Stimulated activated CD4-positive, alpha-beta T cell treated with anti-CD3 and anti-CD28 coated beads, Interleukin-15, amount 100 ng/mL, for 24 hours (primary cell): ENCODE measurements around the gene NBEAL2.
"Not testable (repeated sequence)": the region's sequence is repeated elsewhere in the genome, so short reads cannot be mapped to it uniquely, and the experiment has no call there.

ENCODE experiments used
- DNase-seq: peaks from one replicate; pipeline ENCODE4 v3.0.0-alpha.2; 2020

The NBEAL2 gene

DNA sequence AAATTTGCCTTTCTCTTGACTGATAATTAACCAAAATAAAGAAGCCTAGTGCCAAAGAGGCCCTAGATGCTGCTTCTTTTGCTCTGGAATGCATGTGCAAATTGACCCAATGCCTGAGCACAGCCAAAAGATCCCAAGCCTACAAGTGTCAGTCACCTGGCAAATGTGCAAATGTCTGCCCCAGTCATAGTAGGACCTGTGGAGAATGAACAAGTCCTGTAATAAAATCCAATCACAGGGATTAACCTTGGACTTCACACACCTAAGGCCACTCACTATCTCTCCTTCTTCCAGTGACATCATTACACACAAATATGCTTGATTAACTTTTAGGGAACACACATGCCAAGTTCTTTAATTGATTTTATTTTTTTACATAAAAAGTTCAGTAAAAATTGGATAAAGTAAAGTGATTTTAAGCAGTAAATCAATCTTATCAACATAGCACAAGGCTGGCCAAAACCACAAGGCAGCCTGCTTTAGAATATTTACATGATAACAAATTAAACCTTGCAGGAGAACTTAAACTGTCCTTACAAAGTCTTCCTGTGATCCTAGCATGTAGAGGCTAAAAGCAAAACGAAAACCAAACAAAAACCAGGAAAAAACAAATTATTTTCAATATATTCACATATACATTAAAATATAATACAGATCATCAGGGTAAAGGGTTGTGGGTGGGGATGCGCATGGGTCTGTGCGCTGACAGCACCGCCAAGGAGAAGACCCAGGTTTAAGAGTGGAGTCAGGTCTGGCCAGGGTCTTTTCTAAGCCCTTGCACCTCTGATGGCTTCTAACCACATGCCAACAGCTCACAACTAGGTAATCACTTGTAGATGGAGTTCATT lies 36.8 kb downstream of the NBEAL2 start:
- no peak for DNase-seq

DNA sequence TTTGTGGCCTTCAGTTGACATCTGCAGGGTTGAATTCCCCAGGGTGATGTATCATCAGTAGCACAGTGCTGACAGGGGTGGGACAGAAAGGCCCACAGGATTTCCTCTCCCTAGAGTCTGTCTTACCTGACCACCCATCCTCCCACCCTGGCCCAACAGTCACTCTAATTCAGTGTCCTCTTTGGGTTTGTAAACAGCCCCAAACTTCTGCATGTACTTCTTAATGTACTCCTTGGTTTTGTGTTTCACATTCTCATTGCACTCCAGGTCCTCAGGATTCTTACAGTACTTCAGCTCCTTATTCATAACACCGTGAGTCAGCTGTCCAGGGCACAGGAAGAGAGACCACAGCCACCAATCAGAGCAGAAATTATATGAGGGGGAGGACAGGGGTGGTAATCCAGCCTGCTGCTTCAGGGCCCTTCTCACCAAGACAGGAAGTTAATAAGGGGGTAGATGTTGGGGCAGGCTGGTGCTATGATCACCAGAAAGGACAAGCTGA lies 37.5 kb downstream of the NBEAL2 start:
- DNase-seq: peak; percentile 42

DNA sequence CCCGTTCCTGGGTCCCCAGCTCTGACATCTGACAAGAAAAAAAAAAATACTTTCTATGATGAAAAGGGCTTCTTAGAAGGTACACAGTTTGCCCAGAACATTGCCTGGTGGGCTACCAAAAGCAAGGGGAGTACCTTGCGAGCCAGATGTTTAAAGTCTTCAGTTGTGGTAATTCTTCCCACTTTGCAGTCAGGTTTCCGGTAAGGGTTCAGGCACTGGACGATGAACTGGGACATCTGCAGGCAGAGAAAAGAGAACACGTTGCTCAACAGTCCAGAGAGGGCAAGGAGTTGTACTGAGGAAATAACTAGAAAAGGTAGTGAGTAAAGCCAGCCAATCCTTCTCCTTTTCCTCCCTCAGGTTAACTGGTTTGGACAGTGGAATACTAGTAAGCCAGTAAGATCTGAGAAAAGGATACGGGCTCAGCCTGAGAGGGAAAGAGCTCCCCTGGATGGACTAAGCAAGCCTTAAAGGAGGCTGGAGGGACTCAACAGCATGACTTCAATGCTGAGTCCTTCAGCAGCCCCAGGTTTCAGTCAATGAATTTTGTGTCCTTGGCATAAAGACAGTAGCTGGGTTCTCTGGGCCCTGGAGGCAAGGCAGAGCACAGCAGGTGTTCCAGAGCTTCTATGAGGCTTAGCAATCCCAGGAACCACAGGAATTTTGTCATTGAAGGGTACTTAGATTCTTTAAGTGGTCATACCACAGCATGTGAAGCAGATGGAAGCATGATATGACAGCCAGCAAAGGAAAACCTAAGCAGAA lies 38.2 kb downstream of the NBEAL2 start:
- DNase-seq: no peak

DNA sequence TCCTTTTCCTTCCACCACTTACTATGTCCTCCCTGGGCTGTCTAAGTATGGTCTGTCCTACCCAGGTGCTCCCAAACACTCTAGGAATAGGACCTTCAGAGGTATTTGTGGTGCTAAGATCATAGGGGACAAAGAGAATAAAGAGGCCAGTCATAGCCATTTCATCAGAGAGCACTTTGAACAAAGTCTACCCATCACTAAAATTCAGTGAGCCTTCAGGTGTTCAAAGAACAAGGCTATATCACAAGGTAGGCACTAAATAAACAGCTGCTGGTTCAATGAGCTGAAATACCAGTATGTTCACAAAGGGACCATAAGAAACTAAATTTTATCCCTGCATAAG lies 38.8 kb downstream of the NBEAL2 start:
- DNase-seq: no peak

DNA sequence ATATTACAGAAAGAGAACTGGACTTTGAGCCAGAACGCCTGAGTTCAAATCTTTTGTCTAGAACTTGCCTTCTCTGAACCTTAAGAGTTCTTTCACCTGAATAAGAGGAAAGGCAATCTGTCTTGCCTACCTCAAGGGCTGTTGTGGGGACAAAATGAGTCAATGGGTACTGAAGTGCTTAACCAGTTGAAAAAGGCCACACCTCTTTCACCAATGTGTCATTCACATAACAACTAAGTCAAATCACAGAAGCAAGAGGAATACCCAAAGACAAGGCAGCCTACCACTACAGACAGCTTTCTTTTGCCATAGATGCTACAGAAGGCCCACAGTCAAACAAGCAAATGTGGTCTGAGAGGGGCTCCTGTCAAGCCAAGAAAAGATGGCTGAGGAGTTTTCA lies 39.7 kb downstream of the NBEAL2 start:
- DNase-seq: peak; percentile 58

DNA sequence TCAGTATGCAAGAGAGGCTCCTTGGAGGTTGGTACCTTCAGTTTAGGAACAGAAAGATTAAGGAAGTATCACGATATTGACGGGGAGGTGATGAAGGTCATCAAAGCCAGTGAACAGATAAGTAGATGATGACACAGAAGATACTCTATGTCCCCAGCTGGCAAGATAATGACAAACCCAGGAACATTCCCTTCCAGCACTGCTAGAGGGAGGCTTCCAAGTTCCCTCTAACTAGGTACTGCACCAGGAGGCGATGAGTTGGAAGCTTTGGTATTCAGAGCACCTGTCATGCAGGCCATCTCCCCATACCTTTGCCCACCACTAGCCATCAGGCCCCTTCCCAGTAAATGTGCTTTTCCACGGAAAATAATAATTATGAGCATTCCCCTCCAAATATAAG lies 40.8 kb downstream of the NBEAL2 start:
- DNase-seq: no peak

DNA sequence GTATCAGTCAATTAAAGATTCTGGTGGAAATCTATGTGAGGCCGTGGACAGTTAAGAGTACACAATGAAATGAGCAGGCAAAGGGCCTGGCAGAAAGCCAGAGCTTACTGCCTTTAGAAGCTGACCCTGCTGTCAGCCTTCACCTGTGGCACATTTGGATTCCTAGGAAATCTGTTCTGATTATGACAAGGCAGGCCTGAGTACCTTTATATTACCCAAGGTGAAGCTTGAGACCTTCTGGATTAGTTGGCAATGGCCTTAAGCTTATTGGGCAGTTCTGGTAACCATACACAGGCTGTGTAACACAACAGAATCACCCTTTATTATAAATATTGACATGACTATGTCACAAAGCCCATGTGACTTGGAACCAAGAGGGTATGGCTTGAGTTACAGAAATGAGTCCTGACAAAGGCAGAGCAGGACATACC lies 43.2 kb downstream of the NBEAL2 start:
- no peak for DNase-seq

DNA sequence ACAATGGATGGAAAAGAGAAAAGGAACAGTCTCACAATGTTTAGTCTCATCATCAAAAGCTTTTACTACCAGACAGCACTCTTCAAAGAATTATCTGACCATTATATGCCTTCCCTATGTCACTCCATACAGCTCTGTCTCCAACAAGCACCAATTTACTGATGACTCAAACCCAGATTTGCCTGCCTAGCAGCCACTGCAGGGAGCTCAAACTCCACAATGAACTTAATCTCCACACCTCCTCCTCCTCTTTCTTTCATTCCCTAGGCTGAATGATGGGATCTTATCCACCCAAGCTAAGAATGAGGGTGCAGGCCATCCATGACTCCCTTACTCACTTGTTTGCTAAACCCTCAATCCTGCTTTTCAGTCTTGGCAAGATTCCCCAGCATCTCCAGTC lies 45.5 kb downstream of the NBEAL2 start:
- no peak for DNase-seq

DNA sequence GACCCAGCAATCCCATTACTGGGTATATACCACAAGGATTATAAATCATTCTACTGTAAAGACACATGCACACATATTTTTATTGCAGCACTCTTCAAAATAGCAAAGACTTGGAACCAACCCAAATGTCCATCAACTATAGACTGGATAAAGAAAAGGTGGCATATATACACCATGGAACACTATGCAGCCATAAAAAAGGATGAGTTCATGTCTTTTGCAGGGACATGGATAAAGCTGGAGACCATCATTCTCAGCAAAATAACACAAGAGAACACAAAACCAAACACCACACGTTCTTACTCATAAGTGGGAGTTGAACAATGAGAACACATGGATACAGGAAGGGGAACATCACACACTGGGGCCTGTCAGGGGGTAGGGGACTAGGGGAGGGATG lies 47.0 kb downstream of the NBEAL2 start:
- not testable (repeated sequence) for DNase-seq

DNA sequence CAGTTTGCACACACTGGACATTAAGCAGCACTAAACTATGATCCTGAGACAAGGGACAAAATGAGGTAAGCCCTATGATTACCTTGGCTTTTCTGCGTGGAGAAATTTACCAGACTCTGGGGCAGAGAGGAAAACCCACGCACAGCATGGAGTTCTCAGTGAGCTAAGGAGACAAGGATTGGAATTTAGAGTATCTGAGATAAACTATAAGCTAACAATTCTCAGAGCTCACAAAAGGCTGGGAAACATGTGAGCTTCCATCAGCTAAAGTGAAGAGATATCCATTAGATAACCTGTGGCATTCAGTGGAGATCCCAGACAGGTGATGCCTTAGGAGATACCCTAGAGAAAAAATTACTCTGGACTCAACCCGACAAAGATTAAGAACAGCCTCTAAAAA lies 48.7 kb downstream of the NBEAL2 start:
- no peak for DNase-seq

DNA sequence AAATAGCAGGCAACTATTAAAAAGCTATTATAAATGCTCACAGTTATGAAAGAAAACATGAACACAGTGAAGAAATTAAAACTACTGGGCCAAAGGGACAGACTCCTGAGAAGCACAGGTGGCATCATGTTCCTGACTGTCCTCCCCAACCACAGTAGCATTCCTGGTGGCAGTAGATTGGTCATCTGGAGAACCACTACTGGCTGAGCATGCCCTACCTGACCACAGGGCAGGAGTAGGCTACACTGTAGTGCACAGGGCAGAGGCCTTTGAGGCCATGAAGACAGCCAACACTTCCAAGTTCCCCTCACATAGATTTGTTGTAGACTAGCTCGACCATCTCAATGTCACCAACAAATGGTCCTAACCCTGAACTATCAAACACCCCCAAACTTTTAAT lies 49.2 kb downstream of the NBEAL2 start:
- no peak for DNase-seq

DNA sequence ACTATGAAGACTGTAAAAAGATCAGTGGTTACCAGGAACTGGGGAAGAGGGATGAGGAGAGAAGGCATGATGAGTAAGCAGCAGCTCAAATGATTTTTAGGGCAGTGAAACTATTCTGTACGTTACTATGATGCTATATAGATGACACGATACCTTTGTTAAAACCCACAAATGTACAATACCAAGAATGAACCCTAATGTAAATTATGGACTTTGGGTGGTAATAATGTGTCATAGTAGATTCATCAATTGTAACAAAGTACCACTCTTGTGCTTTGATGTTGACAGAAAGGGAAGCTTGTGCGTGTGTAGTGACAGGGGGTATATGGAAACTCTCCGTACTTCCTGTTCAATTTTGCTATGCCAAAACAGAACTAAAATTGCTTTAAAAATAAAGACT lies 51.6 kb downstream of the NBEAL2 start:
- DNase-seq: not testable (repeated sequence)

DNA sequence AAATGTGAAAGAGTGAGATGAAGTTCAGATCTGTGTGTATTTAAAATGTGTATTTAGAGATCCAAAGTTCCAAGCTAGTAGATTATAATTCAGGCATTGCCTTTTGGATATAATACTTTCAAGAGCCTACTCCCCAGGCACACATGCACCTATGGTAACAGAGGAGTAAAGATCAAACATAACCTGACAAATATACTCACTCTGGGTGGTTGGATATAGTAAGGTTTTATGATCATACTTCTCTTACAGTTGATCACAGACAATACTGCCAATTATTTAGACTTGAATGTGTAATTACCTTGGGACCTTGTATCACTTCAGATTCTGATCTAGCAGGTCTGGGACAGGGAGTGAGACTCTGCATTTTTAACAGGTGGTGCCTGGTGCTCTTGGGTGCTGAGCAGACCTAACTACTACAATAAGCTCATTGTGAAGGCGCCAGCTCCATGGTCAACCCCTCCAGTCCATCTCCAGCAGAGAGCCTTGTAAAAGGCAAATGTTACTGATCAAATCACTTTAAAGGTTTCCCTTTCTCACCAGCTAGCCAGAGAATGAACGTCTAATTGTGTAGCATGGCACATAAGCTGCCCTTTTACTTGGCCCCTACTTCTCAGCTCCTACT lies 55.5 kb downstream of the NBEAL2 start:
- DNase-seq: no peak

DNA sequence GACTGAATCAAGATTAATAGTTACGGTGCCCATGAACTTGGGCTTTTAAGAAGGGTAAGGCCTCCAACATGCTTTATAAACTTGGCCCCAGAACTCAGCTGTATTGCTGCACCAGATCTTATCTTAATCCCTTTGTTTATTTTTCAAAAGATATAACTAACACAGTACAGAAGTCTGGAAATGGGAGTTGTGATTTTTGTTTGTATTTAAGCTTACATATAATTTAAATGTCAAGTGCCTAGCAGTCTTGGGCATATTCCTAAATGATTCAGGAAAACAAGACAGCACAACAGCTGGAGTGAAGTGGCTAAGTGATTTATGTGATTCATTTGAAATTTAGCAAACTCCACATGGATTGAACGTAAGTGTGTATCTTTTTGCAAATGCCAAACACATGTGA lies 56.2 kb downstream of the NBEAL2 start:
- no peak for DNase-seq

DNA sequence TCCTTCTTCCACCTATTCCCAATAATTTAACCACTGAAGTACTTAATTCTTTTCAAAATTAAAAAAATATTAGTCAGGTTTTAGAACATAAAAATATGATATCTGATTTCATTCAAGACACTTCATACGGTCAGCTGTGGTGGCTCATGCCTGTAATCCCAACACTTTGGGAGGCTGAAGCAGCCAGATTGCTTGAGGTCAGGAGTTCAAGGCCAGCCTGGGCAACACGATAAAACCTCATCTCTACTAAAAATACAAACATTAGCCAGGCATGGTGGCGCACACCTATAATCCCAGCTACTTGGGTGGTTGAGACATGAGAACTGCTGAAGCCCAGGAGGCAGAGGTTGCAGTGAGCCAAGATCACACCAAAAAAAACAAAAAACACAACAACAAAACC lies 56.7 kb downstream of the NBEAL2 start:
- DNase-seq: no peak

DNA sequence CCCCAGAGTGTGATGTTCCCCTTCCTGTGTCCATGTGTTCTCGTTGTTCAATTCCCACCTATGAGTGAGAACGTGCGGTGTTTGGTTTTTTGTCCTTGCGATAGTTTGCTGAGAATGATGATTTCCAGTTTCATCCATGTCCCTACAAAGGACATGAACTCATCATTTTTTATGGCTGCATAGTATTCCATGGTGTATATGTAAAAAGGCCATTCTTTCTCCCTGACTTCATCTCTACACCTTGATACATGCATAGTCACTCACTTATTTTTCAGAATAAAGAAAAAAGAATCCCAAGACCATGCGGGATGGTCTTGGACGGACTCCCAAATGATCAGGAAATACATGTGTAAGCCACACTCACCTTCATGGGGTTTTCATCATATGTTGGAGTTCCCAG lies 57.8 kb downstream of the NBEAL2 start:
- not testable (repeated sequence) for DNase-seq

DNA sequence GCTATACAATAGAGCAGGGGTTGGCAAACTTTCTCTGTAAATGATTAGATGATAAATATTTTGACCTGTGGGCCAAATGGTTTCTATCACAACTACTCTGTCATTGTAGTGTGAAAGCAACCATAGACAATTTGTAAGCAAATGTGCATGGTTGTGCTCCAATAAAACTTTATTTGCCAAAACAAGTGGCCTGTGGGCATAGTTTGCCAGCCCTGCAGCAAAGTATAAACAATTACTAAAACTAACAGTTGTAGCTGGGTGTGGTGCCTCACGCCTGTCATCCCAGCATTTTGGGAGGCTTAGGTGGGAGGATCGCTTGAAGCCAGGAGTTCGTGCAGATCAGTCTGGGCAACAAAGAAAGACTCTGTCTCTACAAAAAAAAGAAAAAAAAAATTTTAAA lies 61.6 kb downstream of the NBEAL2 start:
- no peak for DNase-seq

DNA sequence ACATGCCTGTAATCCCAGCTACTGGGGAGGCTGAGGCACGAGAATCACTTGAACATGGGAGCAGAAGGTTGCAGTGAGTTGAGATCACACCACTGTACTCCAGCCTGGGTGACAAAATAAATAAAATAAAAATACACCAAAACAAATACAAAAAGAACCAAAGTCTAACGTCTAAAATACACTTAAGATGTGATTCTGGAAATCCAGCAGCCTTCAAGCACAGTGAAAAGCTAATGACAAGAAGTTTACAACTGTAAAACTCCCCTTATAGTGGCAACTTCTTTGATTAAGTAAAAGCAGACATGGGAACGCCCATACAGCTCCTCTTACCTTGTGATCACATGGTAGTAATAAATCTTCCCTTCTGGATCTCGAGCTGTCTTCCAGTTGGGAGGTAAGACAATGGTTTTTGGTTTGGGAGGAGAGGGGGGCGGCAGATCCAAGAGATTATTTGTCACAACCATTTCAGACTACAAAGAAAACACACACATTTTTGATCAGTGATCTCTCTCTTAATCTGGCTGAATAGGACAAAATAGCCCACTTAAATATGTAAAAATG lies 62.8 kb downstream of the NBEAL2 start:
- no peak for DNase-seq

DNA sequence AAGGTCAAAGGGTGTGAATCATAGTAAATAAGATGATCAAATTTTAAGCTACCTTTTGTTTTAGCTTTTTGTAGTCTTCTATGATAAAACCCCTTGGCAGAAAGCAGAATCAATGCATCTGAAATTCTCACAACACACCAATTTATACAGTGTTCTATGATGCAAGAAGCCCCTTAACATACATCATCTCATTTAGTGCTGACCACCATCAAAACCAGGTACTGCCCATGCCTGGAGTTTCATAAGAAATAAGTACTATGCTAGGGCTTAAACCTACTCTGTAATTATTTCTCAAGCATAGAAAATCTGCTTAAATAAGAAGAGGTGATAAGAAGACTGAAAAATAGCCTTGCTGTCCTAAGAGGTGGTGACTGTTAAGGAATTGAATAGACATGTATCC lies 67.6 kb downstream of the NBEAL2 start:
- no peak for DNase-seq

DNA sequence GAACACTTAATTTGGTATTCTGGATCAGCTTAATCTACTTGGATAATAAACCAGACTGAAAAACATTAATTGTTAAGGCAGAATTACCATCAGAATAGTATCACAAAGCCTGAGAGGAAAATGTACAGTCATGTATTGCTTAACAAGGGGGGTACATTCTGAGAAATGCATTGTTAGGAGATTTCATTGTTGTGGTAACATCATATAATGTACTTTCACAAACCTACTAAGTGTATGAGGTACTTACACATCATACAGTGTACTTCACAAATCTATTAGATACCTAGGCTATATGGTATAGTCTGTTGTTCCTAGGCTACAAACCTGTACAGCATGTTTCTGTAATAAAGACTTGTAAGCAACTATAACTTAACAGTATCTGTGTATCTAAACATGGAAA lies 68.2 kb downstream of the NBEAL2 start:
- DNase-seq: no peak

DNA sequence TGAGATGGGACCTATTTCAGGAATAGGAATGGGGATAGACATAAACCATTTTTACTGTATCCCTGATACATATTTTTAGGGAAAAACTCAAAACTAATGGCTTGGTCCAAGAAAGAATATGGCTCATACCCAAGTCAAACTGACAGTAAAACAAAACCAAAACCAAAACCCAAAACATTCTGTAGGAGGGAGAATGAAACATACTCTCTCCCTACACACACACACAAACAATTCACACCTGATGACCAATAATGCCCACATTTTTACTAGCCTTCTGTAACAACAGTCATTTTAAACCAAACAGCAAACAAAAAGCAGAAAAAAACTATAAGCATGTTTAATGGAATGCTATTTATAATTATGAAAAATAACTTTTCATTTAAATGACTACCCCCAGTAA lies 74.9 kb downstream of the NBEAL2 start:
- DNase-seq: no peak

DNA sequence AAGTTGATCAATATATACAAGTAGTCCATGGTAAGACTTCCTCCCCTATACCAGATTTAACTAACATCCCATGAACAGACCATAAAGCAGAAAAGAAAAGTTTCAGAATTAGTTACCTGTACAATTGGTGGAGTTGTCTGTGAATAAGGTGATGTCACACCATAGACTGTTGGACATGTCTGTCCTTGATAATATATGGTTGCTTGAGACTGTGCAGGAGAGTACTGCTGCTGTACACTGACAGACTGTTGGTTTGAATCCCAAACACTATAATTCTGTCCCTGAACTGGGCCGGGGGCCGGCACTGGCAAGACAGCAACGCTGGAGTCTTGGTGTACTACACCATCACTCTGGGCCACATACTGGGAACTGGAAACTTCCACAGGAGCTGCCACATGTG lies 77.2 kb downstream of the NBEAL2 start:
- no peak for DNase-seq

DNA sequence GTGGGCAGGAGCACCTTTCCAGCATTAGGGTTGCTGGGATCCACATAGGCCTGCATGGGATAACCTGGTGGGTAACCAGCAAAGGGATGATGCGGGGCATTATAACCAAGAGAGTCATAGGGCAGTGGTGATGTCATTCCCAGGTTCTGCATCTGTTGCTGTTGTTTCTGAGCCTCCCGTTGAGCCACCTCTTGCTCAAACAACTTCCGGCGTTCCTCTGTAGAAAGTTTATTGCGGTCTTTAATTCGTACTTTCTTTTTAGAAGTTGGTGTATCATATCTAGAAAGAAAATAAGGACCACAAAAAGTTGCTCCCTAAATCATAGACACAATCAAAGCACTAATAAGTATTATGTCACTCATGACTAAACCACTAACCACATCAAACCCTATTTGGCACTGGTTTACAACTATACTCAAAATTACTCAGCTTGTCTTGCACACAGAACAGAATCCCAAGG lies 77.8 kb downstream of the NBEAL2 start:
- peak; percentile 56 for DNase-seq
